CD8-positive, alpha-beta memory T cell (primary cell): ENCODE data around the gene CPA1. TPM values are rescaled to one million over a fixed set of nuclear protein-coding genes. Genes with fewer than 3 reads are reported as not detected.

Source experiments
- CTCF ChIA-PET: fragments of 350-600 bp; sonication (Branson Sonifier 250); formaldehyde crosslinking; loops from one replicate; lab custom pipeline; 2021; ENCODE audit warnings: antibody characterized with exemption; lab: Charles Lee
- POLR2A ChIA-PET: fragments of 350-600 bp; sonication (Branson Sonifier 250); formaldehyde crosslinking; loops from one replicate; lab custom pipeline; 2021; ENCODE audit warnings: antibody characterized with exemption; lab: Charles Lee
- DNase-seq, 5 donors: peaks; one replicate each; pipeline versions ENCODE4 v3.0.0 to v3.0.0-alpha.2; 2020 to 2022; ENCODE audit warnings: mixed read lengths in 1 of 5
- H3K27ac ChIP-seq: one replicate; pipeline ENCODE4 v1.7.0; 2013; ENCODE audit warnings: low read depth, mild to moderate bottlenecking, low read length, moderate library complexity
- H3K27me3 ChIP-seq: 2 replicates; pipeline ENCODE4 v1.7.0; 2013; ENCODE audit warnings: low read length, mild to moderate bottlenecking; ENCODE audit not compliant: insufficient read depth, poor library complexity, severe bottlenecking
- H3K36me3 ChIP-seq: 2 replicates; pipeline ENCODE4 v1.7.0; 2013; ENCODE audit warnings: mild to moderate bottlenecking, low read length, moderate library complexity; ENCODE audit not compliant: insufficient read depth
- H3K4me1 ChIP-seq: 2 replicates; pipeline ENCODE4 v1.7.0; 2013; ENCODE audit warnings: mild to moderate bottlenecking, low read length, moderate library complexity; ENCODE audit not compliant: insufficient read depth
- H3K4me3 ChIP-seq: 2 replicates; pipeline ENCODE4 v1.7.0; 2013; ENCODE audit warnings: mild to moderate bottlenecking, low read length
- H3K9me3 ChIP-seq: 2 replicates; pipeline ENCODE4 v1.7.0; 2013; ENCODE audit warnings: mild to moderate bottlenecking, low read length
- H3K27ac Mint-ChIP-seq, 8 donors: one replicate each; pipeline ENCODE4 v1.8.0; 2020 to 2021; ENCODE audit warnings: mixed read lengths in 8 of 8, mild to moderate bottlenecking in 6 of 8, inconsistent platforms in 3 of 8, moderate library complexity in 3 of 8
- H3K27me3 Mint-ChIP-seq, 2 donors: one replicate each; pipeline ENCODE4 v1.8.0; 2020 to 2021; ENCODE audit warnings: mixed read lengths in 2 of 2, mild to moderate bottlenecking in 1 of 2, moderate library complexity in 1 of 2
- H3K36me3 Mint-ChIP-seq, 3 donors: one replicate each; pipeline ENCODE4 v1.8.0; 2020 to 2021; ENCODE audit warnings: mixed read lengths in 3 of 3, inconsistent platforms in 1 of 3, mild to moderate bottlenecking in 1 of 3
- H3K4me1 Mint-ChIP-seq, 3 donors: one replicate each; pipeline ENCODE4 v1.8.0; 2020 to 2021; ENCODE audit warnings: mixed read lengths in 3 of 3, inconsistent platforms in 1 of 3, mild to moderate bottlenecking in 1 of 3
- H3K4me3 Mint-ChIP-seq, 7 donors: one replicate each; pipeline ENCODE4 v1.8.0; 2020 to 2021; ENCODE audit warnings: mixed read lengths in 7 of 7, mild to moderate bottlenecking in 6 of 7, moderate library complexity in 4 of 7, inconsistent platforms in 2 of 7
- H3K9me3 Mint-ChIP-seq, 5 donors: one replicate each; pipeline ENCODE4 v1.8.0; 2020 to 2022; ENCODE audit warnings: mixed read lengths in 5 of 5, mild to moderate bottlenecking in 3 of 5, moderate library complexity in 2 of 5, inconsistent platforms in 1 of 5
- polyA plus RNA-seq: library from polyadenylated mRNA; unstranded; fragments of 300-500 nt; fragmentation: Illumina TruSeq; gene quantifications from one replicate; pipeline ENCODE4 v1.2.3, GENCODE V29; 2021
- total RNA-seq, 2 experiments: library from RNA; stranded (reverse); gene quantifications; one replicate each; pipeline ENCODE4 v1.2.3, GENCODE V29; 2021

CPA1 gene
- total RNA-seq, result not detected
- polyA plus RNA-seq, result not detected

DNA sequence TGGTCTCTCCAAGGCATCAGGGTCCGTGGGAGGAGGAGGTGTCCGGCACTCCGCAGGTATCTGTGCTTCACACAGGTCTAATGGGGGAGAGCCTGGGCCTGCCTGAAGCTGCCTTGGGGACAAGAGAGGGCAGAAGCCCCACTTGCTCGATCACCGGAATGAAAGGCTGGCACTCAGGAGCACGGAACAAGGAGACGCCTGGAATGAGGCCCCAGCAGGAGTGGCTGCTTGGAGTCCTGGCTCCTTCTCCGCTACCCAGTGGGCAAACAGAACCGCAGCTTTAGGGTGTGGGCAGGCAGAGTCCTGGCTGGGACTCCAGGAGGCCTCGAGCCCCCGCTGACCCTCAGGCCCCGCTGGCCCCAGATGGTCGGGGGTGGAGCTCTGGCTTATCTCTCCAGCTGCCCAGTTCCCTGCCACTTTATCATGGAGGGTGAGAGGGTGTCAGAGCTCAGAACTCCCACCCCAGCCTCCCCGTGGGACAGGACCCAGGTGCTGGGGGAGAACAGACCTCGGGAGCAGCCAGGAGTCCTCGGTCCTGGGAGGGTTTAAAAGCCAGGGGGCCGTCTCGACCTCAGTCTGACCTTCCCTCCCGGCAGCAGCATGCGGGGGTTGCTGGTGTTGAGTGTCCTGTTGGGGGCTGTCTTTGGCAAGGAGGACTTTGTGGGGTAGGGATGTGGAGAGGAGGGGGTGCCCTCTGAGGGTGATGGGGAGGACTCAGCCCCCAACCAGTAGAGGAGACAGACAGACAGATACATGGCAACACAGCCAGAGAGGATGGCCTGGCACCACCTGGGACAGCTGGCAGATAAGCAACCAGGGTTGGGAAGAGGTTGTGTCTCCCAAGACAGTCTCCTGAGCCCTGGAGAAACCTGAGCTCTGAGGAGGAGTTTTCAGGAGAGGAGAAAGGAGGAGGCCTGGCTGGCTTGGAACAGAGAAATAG, at the start of gene CPA1:
CPA1 (plus strand) TSS at position 574 of the 940 bp plus-strand sequence; CDS start at position 601, 27 bp downstream.
- CTCF ChIA-PET, result no interaction called here
- H3K27ac Mint-ChIP-seq, result peak within 1 kb of the TSS in 1 of 8 donors; percentile 87

DNA sequence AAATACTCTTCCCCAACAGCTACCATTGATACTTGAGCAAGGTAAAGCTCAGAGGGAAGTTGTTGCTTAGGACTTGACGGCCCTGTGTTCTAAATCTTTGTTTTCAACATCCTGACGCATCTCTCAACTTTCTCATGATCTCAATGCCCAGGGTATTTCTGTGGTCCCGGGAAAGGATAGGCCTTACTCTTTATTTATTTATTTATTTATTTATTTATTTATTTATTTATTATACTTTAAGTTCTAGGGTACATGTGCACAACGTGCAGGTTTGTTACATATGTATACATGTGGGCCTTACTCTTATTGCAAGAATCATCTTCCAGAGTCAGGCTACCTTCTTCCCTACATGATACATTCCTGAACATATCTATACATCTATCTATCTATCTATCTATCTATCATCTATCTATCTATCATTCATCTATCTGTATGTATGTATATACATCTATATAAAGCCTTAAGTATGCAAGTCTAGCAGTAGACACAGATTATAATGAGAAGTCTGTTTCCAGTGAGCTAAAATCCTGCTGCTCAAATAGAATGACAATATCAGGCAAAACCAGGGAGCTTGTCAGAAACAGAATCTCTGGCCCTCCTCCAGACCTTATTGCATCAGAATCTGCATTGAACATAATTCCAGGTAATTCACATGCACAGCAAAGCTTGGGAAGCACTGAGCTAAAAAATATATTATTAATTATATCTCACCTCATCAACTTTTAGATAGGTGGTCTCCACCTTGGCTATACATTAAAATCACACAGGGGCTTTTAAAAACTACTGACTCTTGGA, 47.8 kb upstream of the CPA1 start:
- H3K4me3 Mint-ChIP-seq, result no peak overlapping the region
- Histone ChIP-seq H3K9me3 (no peaks in the 10 kb centered on the region), H3K36me3 (no peaks in the 10 kb centered on the region), H3K27ac (no peak overlapping the region), H3K4me3 (no peak overlapping the region), H3K4me1 (no peaks in the 10 kb centered on the region), H3K27me3 (no peaks in the 10 kb centered on the region)
- DNase-seq, result no peak
- peaks cover 0 to 8% of the 10 kb centered on the region in 2 donors for H3K27me3 Mint-ChIP-seq
- H3K4me1 Mint-ChIP-seq, result no peaks in the 10 kb centered on the region
- H3K27ac Mint-ChIP-seq, result no peak overlapping the region
- ChIA-PET POLR2A (no interaction called here), CTCF (no interaction called here)
- H3K36me3 Mint-ChIP-seq, result no peaks in the 10 kb centered on the region
- H3K9me3 Mint-ChIP-seq, result no peaks in the 10 kb centered on the region

More for the DNA sequence above, at the start of gene CPA1:
- Mint-ChIP-seq H3K36me3 (peaks cover 0 to 7% (median 2%) of the 10 kb centered on the region in 3 donors), H3K9me3 (peaks cover 4 to 9% (median 7%) of the 10 kb centered on the region in 5 donors), H3K4me1 (no peaks in the 10 kb centered on the region), H3K4me3 (no peak within 1 kb of the TSS), H3K27me3 (peaks cover 0 to 3% of the 10 kb centered on the region in 2 donors)
- Histone ChIP-seq H3K9me3 (peaks cover 6% of the 10 kb centered on the region), H3K36me3 (no peaks in the 10 kb centered on the region), H3K4me3 (no peak within 1 kb of the TSS), H3K4me1 (no peaks in the 10 kb centered on the region), H3K27ac (no peak within 1 kb of the TSS), H3K27me3 (no peaks in the 10 kb centered on the region)
- POLR2A ChIA-PET, result no interaction called here
- no peak for DNase-seq

DNA sequence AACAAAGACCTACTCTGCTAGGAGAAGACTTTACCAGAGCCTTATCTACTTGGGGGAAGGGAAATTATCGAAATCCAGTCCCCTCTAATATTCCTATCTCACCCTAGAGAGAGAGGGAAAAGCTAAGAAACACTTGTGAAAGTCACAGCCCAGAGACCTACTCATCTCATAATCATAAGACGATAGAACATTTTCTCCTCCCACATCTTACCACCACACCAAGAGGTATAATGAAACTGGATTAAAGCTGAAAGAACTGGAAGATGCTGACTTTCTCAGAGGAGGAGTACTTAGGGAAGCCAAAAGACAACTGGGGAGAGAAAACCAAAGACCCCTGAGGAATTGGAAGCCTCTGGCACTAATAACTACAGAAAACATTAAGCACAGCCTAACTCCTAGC, 46.5 kb upstream of the CPA1 start:
- Histone ChIP-seq H3K27me3 (no peaks in the 10 kb centered on the region), H3K4me3 (no peak overlapping the region), H3K36me3 (no peaks in the 10 kb centered on the region), H3K4me1 (no peaks in the 10 kb centered on the region), H3K27ac (no peak overlapping the region), H3K9me3 (no peaks in the 10 kb centered on the region)
- Mint-ChIP-seq H3K27ac (no peak overlapping the region), H3K4me1 (no peaks in the 10 kb centered on the region), H3K4me3 (no peak overlapping the region), H3K36me3 (no peaks in the 10 kb centered on the region), H3K9me3 (no peaks in the 10 kb centered on the region), H3K27me3 (peaks cover 0 to 5% of the 10 kb centered on the region in 2 donors)
- no peak for DNase-seq
- CTCF ChIA-PET, result no interaction called here
- POLR2A ChIA-PET, result no interaction called here

DNA sequence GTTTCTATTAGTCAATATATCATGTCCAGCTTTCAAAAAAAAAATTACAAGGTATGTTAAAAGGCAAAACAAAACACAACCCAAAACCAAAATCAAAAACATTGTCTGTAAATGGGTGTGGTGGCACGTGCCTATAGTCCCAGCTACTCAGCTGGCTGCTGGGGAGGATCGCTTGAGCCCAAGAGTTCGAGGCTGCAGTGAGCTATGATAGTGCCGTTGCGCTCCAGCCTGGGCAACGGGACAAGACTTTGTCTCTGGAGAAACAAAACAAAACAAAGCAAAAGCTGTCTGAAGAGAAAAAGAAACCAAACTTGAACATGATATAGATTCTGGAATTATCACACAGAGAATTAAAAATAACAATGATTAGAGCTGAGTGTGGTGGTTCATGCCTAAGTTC, 46.0 kb upstream of the CPA1 start:
- no peaks in the 10 kb centered on the region for H3K36me3 ChIP-seq
- no peaks in the 10 kb centered on the region for H3K4me1 ChIP-seq
- no peak overlapping the region for H3K27ac Mint-ChIP-seq
- H3K4me3 Mint-ChIP-seq, result no peak overlapping the region
- no peaks in the 10 kb centered on the region for H3K27me3 ChIP-seq
- CTCF ChIA-PET, result no interaction called here
- no peak overlapping the region for H3K4me3 ChIP-seq
- no peak for DNase-seq
- POLR2A ChIA-PET, result no interaction called here
- peaks cover 0 to 5% of the 10 kb centered on the region in 2 donors for H3K27me3 Mint-ChIP-seq
- no peaks in the 10 kb centered on the region for H3K9me3 ChIP-seq
- no peak overlapping the region for H3K27ac ChIP-seq
- H3K9me3 Mint-ChIP-seq, result no peaks in the 10 kb centered on the region
- H3K4me1 Mint-ChIP-seq, result no peaks in the 10 kb centered on the region
- H3K36me3 Mint-ChIP-seq, result no peaks in the 10 kb centered on the region

DNA sequence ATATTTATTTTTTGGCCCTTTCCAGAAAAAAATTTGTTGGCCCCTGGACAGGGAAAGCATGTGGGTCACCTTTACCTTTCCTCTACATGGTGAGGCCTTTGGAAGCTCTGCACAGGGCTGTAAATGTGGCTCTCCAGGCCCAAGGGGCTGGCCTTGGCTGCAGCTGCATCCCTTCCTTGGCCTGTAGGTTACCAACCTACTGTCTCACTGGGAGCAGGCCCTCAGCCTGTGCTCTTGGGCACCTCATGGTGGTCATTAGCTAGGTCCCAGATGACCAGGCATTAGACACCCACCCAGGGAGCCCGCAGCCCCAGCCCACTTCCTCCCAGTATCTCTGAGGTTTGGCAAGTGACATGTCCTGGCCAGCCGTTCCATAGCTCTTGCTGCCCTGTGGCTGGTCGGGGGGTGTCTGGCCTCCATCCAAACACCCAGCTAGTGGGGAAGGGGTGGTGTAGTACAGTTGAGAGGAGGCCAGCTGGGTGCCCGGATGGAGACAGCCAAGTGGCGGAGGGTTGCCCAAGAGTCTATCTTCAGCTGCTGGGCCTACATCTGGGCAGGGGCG, 42.8 kb upstream of the CPA1 start:
- no peak overlapping the region for H3K27ac Mint-ChIP-seq
- Histone ChIP-seq H3K4me3 (no peak overlapping the region), H3K27me3 (no peaks in the 10 kb centered on the region), H3K4me1 (no peaks in the 10 kb centered on the region), H3K27ac (no peak overlapping the region), H3K9me3 (no peaks in the 10 kb centered on the region), H3K36me3 (no peaks in the 10 kb centered on the region)
- no peak for DNase-seq
- CTCF ChIA-PET, result no interaction called here
- H3K4me1 Mint-ChIP-seq, result no peaks in the 10 kb centered on the region
- peak overlapping the region in 1 of 7 donors; percentile 14 for H3K4me3 Mint-ChIP-seq
- no peaks in the 10 kb centered on the region for H3K9me3 Mint-ChIP-seq
- POLR2A ChIA-PET, result no interaction called here
- H3K27me3 Mint-ChIP-seq, result peaks cover 2 to 5% of the 10 kb centered on the region in 2 donors
- no peaks in the 10 kb centered on the region for H3K36me3 Mint-ChIP-seq

DNA sequence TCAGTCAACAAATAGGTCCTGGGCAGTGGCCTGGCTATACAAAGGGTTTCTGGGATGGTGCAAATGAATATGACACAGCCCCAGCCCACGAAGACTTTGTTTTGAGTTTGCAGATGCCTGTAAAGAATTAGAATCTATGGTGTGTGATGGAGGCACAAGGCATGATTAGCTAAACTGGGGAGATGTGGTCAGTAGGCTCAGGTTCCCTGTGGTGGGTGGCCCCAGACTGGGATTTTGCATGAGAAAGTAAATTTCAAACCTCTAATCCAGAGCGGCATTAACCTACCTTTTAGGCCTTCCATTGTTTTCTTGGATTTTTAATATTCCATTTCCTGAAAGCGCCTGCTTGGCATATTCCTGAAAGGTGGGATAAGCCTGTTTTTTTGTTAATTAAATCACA, 42.1 kb upstream of the CPA1 start:
- H3K27ac Mint-ChIP-seq, result no peak overlapping the region
- H3K4me3 ChIP-seq, result no peak overlapping the region
- H3K4me1 Mint-ChIP-seq, result no peaks in the 10 kb centered on the region
- no peaks in the 10 kb centered on the region for H3K4me1 ChIP-seq
- H3K36me3 Mint-ChIP-seq, result no peaks in the 10 kb centered on the region
- H3K9me3 ChIP-seq, result no peaks in the 10 kb centered on the region
- H3K9me3 Mint-ChIP-seq, result no peaks in the 10 kb centered on the region
- no peak overlapping the region for H3K4me3 Mint-ChIP-seq
- ChIA-PET CTCF (no interaction called here), POLR2A (no interaction called here)
- peaks cover 5% of the 10 kb centered on the region in 2 donors for H3K27me3 Mint-ChIP-seq
- H3K36me3 ChIP-seq, result no peaks in the 10 kb centered on the region
- no peak overlapping the region for H3K27ac ChIP-seq
- H3K27me3 ChIP-seq, result no peaks in the 10 kb centered on the region
- no peak for DNase-seq

DNA sequence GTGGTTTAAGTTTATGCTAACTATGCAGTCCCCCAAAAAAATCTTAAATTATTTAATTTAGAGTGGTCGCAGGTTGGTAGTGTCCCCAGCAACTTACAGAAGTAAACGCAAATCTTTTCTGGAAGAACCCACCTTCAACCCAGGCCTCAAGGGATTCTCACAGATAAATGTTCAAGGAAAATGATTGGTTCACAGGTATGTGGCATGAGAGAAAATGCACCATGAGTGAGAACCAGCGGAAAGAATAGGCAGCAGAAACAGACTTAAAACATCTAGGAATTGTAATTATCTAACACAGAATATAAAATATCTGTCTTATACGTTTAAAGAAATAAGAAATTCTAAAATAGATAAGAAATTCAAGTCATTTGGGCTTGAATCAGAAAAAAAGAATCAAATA, 38.4 kb upstream of the CPA1 start:
- Mint-ChIP-seq H3K27me3 (peaks cover 0 to 5% of the 10 kb centered on the region in 2 donors), H3K4me3 (no peak overlapping the region), H3K36me3 (no peaks in the 10 kb centered on the region), H3K27ac (peak overlapping the region in 1 of 8 donors; percentile 71), H3K4me1 (no peaks in the 10 kb centered on the region), H3K9me3 (no peaks in the 10 kb centered on the region)
- CTCF ChIA-PET, result no interaction called here
- DNase-seq, result no peak
- no peak overlapping the region for H3K4me3 ChIP-seq
- POLR2A ChIA-PET, result no interaction called here
- no peaks in the 10 kb centered on the region for H3K27me3 ChIP-seq
- H3K9me3 ChIP-seq, result no peaks in the 10 kb centered on the region
- H3K36me3 ChIP-seq, result no peaks in the 10 kb centered on the region
- no peaks in the 10 kb centered on the region for H3K4me1 ChIP-seq
- no peak overlapping the region for H3K27ac ChIP-seq
